Fibroblast of lung (primary cell): ENCODE measurements around the gene CYSTM1. TPM values are rescaled to one million over a fixed set of nuclear protein-coding genes. Genes with fewer than 3 reads are reported as not detected.

Experiments used
- DNase-seq, 2 donors: peaks; one replicate each; pipeline versions ENCODE4 v3.0.0 to v3.0.0-alpha.2; 2010; ENCODE audit warnings: low read depth in 2 of 2
- H2AFZ ChIP-seq: 2 replicates; pipeline ENCODE4 v1.5.1; 2012; ENCODE audit warnings: low read length, control low read depth, inconsistent platforms
- H3K27ac ChIP-seq: 2 replicates; pipeline ENCODE4 v1.5.1; 2011; ENCODE audit warnings: low read length, control low read depth; ENCODE audit not compliant: insufficient read depth
- H3K27me3 ChIP-seq: 2 replicates; pipeline ENCODE4 v1.5.1; 2011; ENCODE audit warnings: mild to moderate bottlenecking, low read length; ENCODE audit not compliant: control insufficient read depth, insufficient read depth
- H3K36me3 ChIP-seq: 2 replicates; pipeline ENCODE4 v1.5.1; 2011; ENCODE audit warnings: low read length; ENCODE audit not compliant: control insufficient read depth, insufficient read depth
- H3K4me1 ChIP-seq: 2 replicates; pipeline ENCODE4 v1.5.1; 2011; ENCODE audit warnings: low read length; ENCODE audit not compliant: control insufficient read depth, insufficient read depth; ENCODE audit errors: extremely low read depth
- H3K4me2 ChIP-seq: 2 replicates; pipeline ENCODE4 v1.5.1; 2011; ENCODE audit warnings: low read length, control low read depth; ENCODE audit not compliant: insufficient read depth; ENCODE audit errors: extremely low read depth
- H3K4me3 ChIP-seq, 4 experiments: fragments of 200-600 bp in 1 of 4; sonication (generic) in 1 of 4; replicated peaks in 1 of 4; 2 replicates each; pipeline ENCODE4 v1.5.1; 2011 to 2016; ENCODE audit warnings: low read length in 4 of 4, low read depth in 3 of 4, mild to moderate bottlenecking in 3 of 4, control low read depth in 2 of 4, inconsistent platforms in 1 of 4, mixed read lengths in 1 of 4; ENCODE audit not compliant: insufficient read depth in 1 of 4; ENCODE audit errors: control extremely low read depth in 1 of 4
- H3K79me2 ChIP-seq: 2 replicates; pipeline ENCODE4 v1.5.1; 2012; ENCODE audit warnings: mild to moderate bottlenecking, low read length, inconsistent platforms; ENCODE audit not compliant: control insufficient read depth, insufficient read depth
- H3K9ac ChIP-seq: 2 replicates; pipeline ENCODE4 v1.5.1; 2011; ENCODE audit warnings: mild to moderate bottlenecking, low read length, control low read depth; ENCODE audit not compliant: insufficient read depth
- H3K9me3 ChIP-seq: 2 replicates; pipeline ENCODE4 v1.5.1; 2012; ENCODE audit warnings: low read depth, low read length; ENCODE audit not compliant: control insufficient read depth, insufficient read depth
- H4K20me1 ChIP-seq: 2 replicates; pipeline ENCODE4 v1.5.1; 2011; ENCODE audit warnings: low read length; ENCODE audit not compliant: control insufficient read depth, insufficient read depth; ENCODE audit errors: extremely low read depth
- CTCF ChIP-seq, 2 donors: IDR thresholded peaks in 1 of 2; conservative IDR thresholded peaks in 1 of 2; 1 replicate in 1 of 2; 2 replicates in 1 of 2; pipeline ENCODE4 v1.5.1; 2011 to 2012; ENCODE audit warnings: low read length in 2 of 2, control low read depth in 1 of 2, inconsistent platforms in 1 of 2, low read depth in 1 of 2, mild to moderate bottlenecking in 1 of 2
- EZH2 ChIP-seq: IDR thresholded peaks from 2 replicates; pipeline ENCODE4 v1.5.1; 2012; ENCODE audit warnings: low read length, control low read depth, mild to moderate bottlenecking; ENCODE audit errors: missing control alignments
- polyA plus RNA-seq, 2 donors: library from polyadenylated mRNA; depleted of rRNA in 1 of 2; stranded (reverse) in 1 of 2; unstranded in 1 of 2; fragments of >200 nt; gene quantifications; 2 replicates each; pipeline ENCODE4 v1.2.1, GENCODE V29; 2011 to 2012; ENCODE audit warnings: missing spikeins in 1 of 2
- total RNA-seq: library from RNA; depleted of rRNA; stranded (reverse); fragments of >200 nt; gene quantifications from 2 replicates; pipeline ENCODE4 v1.2.1, GENCODE V29; 2014

Gene CYSTM1
- total and polyA plus RNA-seq, 2 donors (not counting 1 experiment from before 2014, with no cell fraction given), result 24.3 to 35.8 TPM

DNA sequence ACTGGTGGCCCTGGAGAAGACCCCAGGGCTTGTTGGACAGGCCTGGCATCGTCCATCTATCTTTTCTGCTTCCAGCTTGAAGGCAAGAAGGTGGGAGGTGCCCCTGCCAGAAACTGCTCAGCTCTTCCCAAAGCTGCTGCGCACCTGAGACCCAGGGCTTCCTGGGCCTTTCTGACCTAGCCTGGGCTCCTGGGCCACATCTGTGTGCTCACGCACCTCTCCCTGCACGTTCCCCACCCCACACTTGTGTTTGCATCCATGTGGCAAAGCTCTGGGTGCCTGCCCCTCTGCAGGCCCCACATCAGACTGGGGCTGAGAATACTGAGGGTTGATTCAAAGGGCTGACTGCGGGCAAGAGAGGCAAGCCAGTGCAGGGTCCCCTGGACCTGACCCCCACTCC, 64.5 kb downstream of the CYSTM1 start:
- DNase-seq, result no peak
- TF ChIP-seq CTCF (conservative IDR thresholded peaks at IDR 0.05 in 1 of 2, IDR thresholded peaks at IDR 0.05 in 1 of 2; ENCODE audit: low read depth in 1 of 2, low read length in 2 of 2) (no peak), EZH2 (no peak)
- H3K9ac ChIP-seq, result no peak overlapping the region
- no peak overlapping the region for H2AFZ ChIP-seq
- H3K27me3 ChIP-seq, result no peaks in the 10 kb centered on the region
- H3K79me2 ChIP-seq, result no peaks in the 10 kb centered on the region
- no peak overlapping the region for H3K27ac ChIP-seq
- no peaks in the 10 kb centered on the region for H4K20me1 ChIP-seq
- no peaks in the 10 kb centered on the region for H3K9me3 ChIP-seq
- H3K36me3 ChIP-seq, result no peaks in the 10 kb centered on the region
- H3K4me1 ChIP-seq, result peaks cover 15% of the 10 kb centered on the region
- no peak overlapping the region for H3K4me2 ChIP-seq
- no peak overlapping the region for H3K4me3 ChIP-seq

- TF ChIP-seq CTCF (conservative IDR thresholded peaks at IDR 0.05 in 1 of 2, IDR thresholded peaks at IDR 0.05 in 1 of 2; ENCODE audit: low read depth in 1 of 2, low read length in 2 of 2) (peak; percentile 62 to 68), EZH2 (no peak)
- H3K9me3 ChIP-seq, result no peaks in the 10 kb centered on the region
- H3K27ac ChIP-seq, result no peak overlapping the region
- no peak overlapping the region for H3K4me2 ChIP-seq
- H3K27me3 ChIP-seq, result no peaks in the 10 kb centered on the region
- no peaks in the 10 kb centered on the region for H4K20me1 ChIP-seq
- no peak overlapping the region for H2AFZ ChIP-seq
- no peaks in the 10 kb centered on the region for H3K79me2 ChIP-seq
- no peak overlapping the region for H3K4me3 ChIP-seq
- no peaks in the 10 kb centered on the region for H3K36me3 ChIP-seq
- no peak overlapping the region for H3K9ac ChIP-seq
- peaks cover 21% of the 10 kb centered on the region for H3K4me1 ChIP-seq
- DNase-seq, result peak; percentile 60 to 65
Measured at GRCh38 chr5:140239939-140240700, 65.1 kb downstream of the CYSTM1 start.

DNA sequence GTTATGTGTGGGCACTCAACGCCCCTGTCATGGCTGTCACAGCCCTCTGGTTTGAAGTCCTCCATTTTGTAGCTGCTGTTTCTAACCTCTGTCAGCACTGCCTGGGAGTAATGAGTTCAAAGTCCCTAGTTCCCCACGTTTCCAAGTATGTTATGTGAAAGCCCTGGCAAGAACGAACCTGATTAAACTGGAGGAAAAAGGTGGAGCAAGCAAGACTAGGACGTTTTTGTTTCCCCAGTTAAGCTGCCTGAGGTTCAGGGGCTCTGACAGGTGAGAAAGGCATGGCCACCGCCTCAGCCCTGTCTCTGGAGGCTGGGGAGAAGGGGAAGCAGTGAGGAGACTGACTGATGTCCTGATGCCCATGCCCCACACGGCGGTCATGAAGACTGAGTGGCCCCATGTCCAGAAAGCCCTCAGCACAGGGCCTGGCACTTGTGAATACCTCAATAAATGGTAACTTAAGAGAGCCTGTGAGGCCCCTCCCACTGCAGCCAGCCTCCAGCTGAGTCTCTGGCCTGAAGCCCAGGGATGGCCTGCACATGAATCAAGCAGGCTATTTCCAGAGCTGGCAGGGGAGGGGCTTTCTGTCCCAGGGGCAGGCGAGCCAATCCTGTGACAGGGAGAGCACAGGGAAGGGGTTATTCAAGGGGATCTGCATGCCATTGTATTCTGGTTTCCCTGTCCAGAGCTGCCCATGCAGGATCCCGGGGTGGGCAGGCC, 66.2 kb downstream of the CYSTM1 start:
- no peak overlapping the region for H2AFZ ChIP-seq
- no peak overlapping the region for H3K4me3 ChIP-seq
- H3K9ac ChIP-seq, result no peak overlapping the region
- H3K4me1 ChIP-seq, result peaks cover 30% of the 10 kb centered on the region
- peaks cover 2% of the 10 kb centered on the region for H3K79me2 ChIP-seq
- no peaks in the 10 kb centered on the region for H4K20me1 ChIP-seq
- H3K27ac ChIP-seq, result peak overlapping the region; percentile 20
- H3K4me2 ChIP-seq, result peak overlapping the region; percentile 71
- no peaks in the 10 kb centered on the region for H3K27me3 ChIP-seq
- no peaks in the 10 kb centered on the region for H3K9me3 ChIP-seq
- no peak for TF ChIP-seq CTCF (conservative IDR thresholded peaks at IDR 0.05 in 1 of 2, IDR thresholded peaks at IDR 0.05 in 1 of 2; ENCODE audit: low read depth in 1 of 2, low read length in 2 of 2)
- no peak for TF ChIP-seq EZH2
- DNase-seq, result peak; percentile 90 to 92
- no peaks in the 10 kb centered on the region for H3K36me3 ChIP-seq
